CD4-positive, alpha-beta T cell treated with Interleukin-10 for 1 hour (primary cell): ENCODE measurements around the gene PSKH1.
"Not testable (repeated sequence)": the region's sequence is repeated elsewhere in the genome, so short reads cannot be mapped to it uniquely, and the experiment has no call there.

Experiments used
- DNase-seq: peaks from one replicate; pipeline ENCODE4 v3.0.0-alpha.2; 2020

Gene PSKH1

GRCh38 chr16:67964477-67965131 lies 71.5 kb downstream of the PSKH1 start:
- no peak for DNase-seq

DNA sequence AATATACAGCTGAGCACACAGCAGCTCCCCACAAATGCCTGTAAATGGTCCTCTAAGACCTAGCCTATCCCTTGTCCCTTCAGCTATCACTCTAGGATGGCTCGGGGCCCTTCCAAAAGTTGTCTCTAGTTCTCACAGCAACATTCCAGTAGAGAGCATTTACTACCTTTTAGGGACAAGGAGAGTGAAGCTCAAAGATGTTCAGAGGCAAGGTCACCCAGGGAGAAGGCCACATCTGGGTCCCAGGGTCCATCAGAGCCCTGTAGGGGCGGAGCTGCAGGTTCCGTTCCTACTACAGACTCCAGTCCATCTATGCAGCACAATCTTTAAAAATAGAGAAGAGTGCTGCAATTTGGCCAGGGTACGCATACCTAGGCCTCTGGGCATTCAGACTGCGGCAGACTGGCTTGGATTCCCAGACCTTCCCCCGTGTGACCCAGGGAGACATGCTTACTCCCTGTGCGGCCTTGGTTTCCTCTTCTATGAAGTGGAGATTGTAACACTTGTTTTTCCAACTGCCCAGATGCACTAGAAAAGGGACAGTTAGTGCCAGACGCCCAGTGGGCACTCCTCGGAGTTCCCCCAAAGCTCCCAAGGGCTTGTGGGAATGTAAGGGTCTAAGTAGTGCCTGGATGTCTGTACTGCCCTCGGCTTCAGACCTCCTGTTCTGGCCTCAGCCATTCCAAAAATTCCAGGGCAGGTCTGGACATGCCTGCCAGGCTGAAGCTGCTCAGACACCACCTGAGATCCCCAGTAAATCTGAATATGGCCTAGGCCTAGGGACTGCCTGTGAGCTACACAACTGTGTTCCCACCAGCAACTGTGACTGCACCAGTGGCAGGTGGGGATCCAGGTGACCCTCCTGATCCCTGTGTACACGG lies 72.9 kb downstream of the PSKH1 start:
- no peak for DNase-seq

GRCh38 chr16:67966549-67967182 lies 73.6 kb downstream of the PSKH1 start:
- DNase-seq, result no peak

- peak; percentile 35 for DNase-seq
These were observed 74.3 kb downstream of the PSKH1 start for GRCh38 chr16:67967183-67967957.

DNA sequence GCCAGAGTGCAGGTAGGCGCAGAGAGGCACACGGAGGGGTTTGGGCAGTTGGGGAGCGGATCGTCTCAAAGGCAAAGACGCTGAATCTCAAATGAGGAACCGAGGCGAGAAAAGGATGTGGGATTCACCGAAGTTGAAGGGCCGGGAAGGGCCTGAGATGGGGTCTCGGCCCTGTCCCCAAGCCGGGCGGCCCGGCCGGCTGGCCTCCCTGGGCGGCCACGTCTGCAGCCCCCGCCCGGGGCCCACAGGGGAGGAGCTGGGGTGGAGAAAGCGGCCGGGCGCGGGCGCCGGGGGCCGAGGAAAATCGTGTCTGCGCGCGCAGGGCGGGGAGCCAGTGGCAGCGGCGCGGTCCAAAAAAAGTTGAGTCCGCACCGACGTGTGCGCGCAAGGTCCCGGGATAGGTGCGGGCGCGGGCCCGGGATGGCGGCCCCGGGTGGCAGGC lies 74.9 kb downstream of the PSKH1 start:
- no peak for DNase-seq

GRCh38 chr16:67968400-67969253 lies 75.6 kb downstream of the PSKH1 start, which contains the start of gene SLC12A4:
Gene SLC12A4 (minus strand): TSS chr16:67968637. CDS start chr16:67968553, 84 bp downstream.
- DNase-seq, result peak; percentile 92

GRCh38 chr16:67969254-67970039 lies 76.4 kb downstream of the PSKH1 start:
- DNase-seq, result peak; percentile 23

DNA sequence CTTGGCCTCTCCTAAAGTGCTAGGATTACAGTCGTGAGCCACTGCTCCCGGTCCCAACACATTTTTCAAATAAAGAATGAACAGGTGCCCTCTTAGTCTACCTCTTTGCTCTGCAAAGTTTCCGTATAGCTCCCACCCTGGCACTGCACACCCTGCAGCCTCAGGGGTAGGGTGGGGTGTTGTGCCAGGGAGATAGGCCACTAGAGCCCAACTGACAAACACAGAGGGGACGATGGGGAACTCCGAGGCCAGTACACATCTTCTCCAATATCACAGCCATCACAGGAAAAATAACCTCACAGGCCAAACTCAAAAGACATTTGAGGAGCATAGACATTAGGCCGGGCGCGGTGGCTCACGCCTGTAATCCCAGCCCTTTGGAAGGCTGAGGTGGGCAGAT lies 78.1 kb downstream of the PSKH1 start:
- no peak for DNase-seq

- DNase-seq, result not testable (repeated sequence)
These were observed 79.2 kb downstream of the PSKH1 start for GRCh38 chr16:67972285-67972684.

DNA sequence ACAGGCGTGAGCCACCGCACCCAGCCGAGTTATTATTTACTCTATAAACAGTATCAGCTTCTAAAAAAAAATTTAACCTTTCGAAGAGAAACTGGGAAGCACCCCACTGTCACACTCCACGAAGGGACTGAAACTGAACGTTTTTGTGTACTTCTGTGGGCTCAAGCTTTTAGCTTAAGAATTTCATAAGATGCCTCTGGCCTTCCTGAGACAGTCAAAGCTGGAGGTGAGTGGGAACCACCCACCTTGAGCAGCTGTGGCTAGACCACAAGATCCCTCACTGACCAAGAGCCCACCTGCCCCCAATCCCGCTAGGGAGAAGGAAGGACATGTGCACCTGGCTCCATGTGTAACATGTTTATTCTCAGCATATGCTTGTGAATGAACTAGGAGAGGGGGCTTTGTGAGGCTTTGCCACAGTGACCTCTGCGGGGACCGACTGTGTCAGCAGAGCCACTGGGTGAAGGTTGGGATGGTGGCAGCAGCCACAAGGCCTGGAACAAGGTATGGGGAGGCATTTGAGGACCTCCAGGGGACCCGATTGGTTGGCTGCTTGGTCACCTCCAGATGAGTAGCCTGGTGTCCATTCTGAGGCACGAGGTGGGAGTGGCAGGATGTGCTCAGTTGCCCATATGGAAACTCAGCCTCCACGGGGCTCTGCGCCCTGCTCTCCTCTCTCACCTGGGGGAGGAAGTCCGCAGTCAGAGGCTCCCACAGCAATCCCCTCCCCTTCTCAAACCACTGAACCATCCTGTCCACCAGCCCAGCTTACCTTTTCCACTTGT lies 82.5 kb downstream of the PSKH1 start:
- no peak for DNase-seq

DNA sequence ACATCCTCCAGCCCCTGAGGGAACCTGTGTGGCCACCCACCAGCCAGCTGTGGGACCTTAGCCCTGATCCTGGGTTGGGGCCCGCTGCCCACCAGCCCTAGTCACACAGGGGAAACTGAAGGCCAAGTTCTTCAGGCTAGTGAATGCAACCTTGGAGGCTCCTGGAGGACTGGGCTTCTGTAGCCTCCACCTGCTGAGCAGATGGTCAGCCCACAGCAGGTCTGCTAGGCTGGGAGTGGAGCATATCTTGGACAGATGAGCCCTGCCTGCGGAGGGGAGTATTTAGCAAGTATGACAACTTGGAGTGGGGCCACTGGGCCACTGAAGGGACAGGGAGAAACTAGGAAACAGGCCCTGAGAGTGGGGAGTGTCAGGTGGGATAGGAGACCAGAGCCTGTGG lies 83.2 kb downstream of the PSKH1 start:
- no peak for DNase-seq

DNA sequence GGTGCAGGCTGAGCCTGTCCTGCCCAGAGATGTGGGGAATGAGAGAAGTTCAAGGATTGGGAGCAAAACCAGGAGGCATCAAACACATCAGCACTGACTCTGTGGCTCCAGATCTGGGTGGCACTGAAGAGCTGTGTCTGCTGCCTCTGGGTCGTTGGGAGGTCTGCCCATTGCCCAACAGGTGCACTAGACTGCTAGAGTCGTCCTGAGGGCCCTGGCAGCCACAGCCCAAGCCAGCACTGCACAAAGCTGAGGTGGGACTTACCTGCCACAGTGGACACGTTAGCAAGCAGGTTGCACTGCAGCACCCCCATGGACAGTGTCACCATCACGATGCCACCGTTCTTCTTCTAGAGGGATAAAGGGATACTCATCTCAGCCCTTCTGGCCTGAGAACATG lies 84.0 kb downstream of the PSKH1 start:
- DNase-seq, result no peak

- DNase-seq, result no peak
These were observed 84.6 kb downstream of the PSKH1 start for GRCh38 chr16:67977469-67978227.
